NCI-H146 treated with DMSO at 0.1 percent for 48 hours (cell line): ENCODE results near the gene RLIM.
A peak's percentile ranks its signal among the peaks of the same experiment; 100 is the strongest.
"Not testable (repeated sequence)": the region's sequence is repeated elsewhere in the genome, so short reads cannot be mapped to it uniquely, and the experiment has no call there.

Experiments
- DNase-seq: peaks from one replicate; lab custom pipeline; 2025; ENCODE audit not compliant: unreplicated experiment; lab: John Stamatoyannopoulos, UW

RLIM gene

GRCh38 chrX:74614093-74614909, at the start of gene RLIM:
Gene RLIM (minus strand): TSS chrX:74614624. CDS start chrX:74595977, 18,647 bp downstream.
- peak; percentile 91 for DNase-seq

GRCh38 chrX:74656079-74656745, 41.8 kb upstream of the RLIM start:
- no peak for DNase-seq

GRCh38 chrX:74654953-74655352, 40.5 kb upstream of the RLIM start:
- not testable (repeated sequence) for DNase-seq

GRCh38 chrX:74636749-74637314, 22.4 kb upstream of the RLIM start:
- DNase-seq, result no peak

GRCh38 chrX:74613370-74614092, 893 bp downstream of the RLIM start:
- peak; percentile 9 for DNase-seq

- no peak for DNase-seq
Observed at GRCh38 chrX:74606799-74607198, 7.6 kb downstream of the RLIM start.

- DNase-seq, result no peak
Observed at GRCh38 chrX:74606342-74606741, 8.1 kb downstream of the RLIM start.

- DNase-seq, result no peak
Observed at GRCh38 chrX:74603040-74603439, 11.4 kb downstream of the RLIM start.

- DNase-seq, result no peak
Observed at GRCh38 chrX:74602142-74602541, 12.3 kb downstream of the RLIM start.

GRCh38 chrX:74593593-74593992, 20.8 kb downstream of the RLIM start:
- DNase-seq, result no peak

GRCh38 chrX:74585766-74586165, 28.7 kb downstream of the RLIM start:
- no peak for DNase-seq

- DNase-seq, result no peak
Observed at GRCh38 chrX:74579597-74580198, 34.7 kb downstream of the RLIM start.

- DNase-seq, result no peak
Observed at GRCh38 chrX:74578137-74578536, 36.3 kb downstream of the RLIM start.

- no peak for DNase-seq
Observed at GRCh38 chrX:74557378-74557777, 57.0 kb downstream of the RLIM start.

- no peak for DNase-seq
Observed at GRCh38 chrX:74551934-74552333, 62.5 kb downstream of the RLIM start.

- DNase-seq, result peak; percentile 58
Observed at GRCh38 chrX:74550295-74550802, 64.1 kb downstream of the RLIM start.

GRCh38 chrX:74546984-74547383, 67.4 kb downstream of the RLIM start:
- no peak for DNase-seq

- DNase-seq, result no peak
Observed at GRCh38 chrX:74545880-74546523, 68.4 kb downstream of the RLIM start.

- no peak for DNase-seq
Observed at GRCh38 chrX:74540635-74541249, 73.7 kb downstream of the RLIM start.

- no peak for DNase-seq
Observed at GRCh38 chrX:74536832-74537371, 77.5 kb downstream of the RLIM start.
